GM04503 (cell line): ENCODE results near the gene GRB10.

Experiments
- DNase-seq: peaks from one replicate; pipeline ENCODE4 v3.0.0-alpha.2; 2012; ENCODE audit warnings: low read depth

The GRB10 gene

DNA sequence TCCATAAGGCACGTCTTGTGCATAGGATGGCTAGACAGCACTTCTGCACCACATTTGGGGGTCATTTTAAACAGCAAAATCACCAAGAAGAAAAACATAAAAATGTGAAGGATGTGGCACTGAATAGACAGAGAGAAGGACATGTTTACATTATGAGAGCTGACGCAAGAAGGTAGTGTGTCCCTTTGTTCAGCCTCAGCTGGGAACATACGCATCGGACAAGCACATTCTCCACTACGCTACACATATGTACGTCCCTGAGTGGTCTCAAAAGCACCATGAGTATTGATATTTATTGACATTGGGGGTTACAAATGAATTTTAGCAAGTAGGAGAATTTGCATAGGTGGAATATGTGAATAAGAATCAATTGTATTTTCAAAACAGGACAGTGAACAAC lies 237.7 kb downstream of the GRB10 start:
- no peak for DNase-seq

DNA sequence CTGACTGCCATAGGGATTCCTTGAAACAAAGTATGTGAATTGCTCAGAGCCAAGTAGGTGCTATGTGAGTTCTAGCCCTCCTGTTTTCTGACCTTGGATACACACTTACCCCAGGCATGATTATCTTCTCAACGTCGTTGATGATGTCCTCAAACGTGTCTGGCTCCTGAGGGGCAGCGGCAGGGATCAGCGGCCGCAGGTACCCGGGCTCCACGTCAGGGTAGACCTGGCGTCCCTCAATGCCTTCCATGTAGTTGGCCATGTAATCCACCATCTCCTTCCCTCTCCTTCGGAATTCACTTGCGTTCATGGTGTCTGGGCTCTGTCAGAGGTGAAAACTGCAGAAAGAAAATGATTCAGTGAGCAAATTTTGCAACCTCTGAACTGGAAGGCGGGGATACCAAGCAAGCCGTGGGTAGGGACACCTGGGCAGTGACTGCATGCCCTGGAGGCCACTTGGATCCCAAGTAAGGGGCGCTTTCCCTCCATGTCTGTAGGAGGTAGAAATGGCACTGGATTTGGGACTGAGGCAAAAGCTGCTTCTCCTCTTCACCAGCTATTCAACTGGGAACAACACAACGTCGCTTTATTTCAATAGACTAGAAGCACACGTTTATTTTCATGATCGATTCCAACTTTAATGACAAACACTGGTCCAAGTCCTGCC lies 238.8 kb downstream of the GRB10 start:
- no peak for DNase-seq

GRCh38 chr7:50542132-50542531 lies 240.6 kb downstream of the GRB10 start:
- DNase-seq, result no peak

GRCh38 chr7:50540785-50541579 lies 241.7 kb downstream of the GRB10 start:
- DNase-seq, result no peak
